ENCODE results near the gene CTNS.
A peak's percentile ranks its signal among the peaks of the same experiment; 100 is the strongest.

The CTNS gene

DNA sequence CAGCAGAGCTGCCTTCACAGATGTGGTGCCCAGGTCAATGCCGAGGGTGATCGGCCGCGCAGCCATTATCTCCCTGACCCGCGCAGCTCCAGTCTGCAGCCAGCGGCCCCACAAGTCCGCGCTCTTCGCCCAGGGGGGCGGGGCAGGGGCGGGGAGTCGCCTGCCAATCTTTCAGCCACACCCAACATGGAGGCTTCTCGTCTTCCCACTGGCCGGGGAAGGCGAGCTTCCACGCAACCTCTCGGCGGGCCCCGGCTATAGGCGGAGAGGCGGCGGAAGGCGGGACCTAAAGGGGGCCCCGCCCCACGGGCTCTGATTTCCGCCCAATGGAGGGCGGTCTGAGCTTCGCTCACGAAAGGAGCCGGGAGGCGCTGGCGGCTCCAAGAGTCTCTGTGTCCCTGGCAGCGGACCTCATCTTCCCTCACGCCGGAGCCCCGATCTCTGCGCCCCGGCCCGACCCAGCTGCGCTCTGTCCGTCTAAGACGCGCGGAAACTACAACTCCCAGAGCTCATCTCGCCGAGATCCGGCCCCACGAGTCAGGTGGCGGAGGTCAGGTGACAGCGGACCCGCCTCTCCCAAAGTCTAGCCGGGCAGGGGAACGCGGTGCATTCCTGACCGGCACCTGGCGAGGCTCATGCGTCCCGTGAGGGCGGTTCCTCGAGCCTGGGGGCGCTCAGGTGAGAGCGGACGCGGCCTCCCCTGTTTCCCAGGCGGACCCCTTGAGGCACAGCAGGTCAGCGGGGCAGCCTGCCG is at the start of gene CTNS, which contains the start of gene SHPK (continued):
- TF ChIP-seq, protein P1, sequence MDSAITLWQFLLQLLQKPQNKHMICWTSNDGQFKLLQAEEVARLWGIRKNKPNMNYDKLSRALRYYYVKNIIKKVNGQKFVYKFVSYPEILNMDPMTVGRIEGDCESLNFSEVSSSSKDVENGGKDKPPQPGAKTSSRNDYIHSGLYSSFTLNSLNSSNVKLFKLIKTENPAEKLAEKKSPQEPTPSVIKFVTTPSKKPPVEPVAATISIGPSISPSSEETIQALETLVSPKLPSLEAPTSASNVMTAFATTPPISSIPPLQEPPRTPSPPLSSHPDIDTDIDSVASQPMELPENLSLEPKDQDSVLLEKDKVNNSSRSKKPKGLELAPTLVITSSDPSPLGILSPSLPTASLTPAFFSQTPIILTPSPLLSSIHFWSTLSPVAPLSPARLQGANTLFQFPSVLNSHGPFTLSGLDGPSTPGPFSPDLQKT (IDR thresholded peaks at IDR 0.05; ENCODE audit: borderline replicate concordance, low read depth, low read length): peak; percentile 81; the same call in 1 of the 2 replicates
- TF ChIP-seq ZNF624 (tag by site-specific recombination; IDR thresholded peaks at IDR 0.05) (no peak), ZBTB20 (tag by site-specific recombination; IDR thresholded peaks at IDR 0.05) (peak; percentile 71; the same call in 1 of the 2 replicates), ZEB2 (tag by site-specific recombination; IDR thresholded peaks at IDR 0.05) (0 out of 2 replicates have a peak, but pooled peaks have one; percentile 38), SP2 (tag by site-specific recombination; IDR thresholded peaks at IDR 0.05) (peak; percentile 99), ZNF48 (tag by site-specific recombination; IDR thresholded peaks at IDR 0.05) (no peak), ZFP37 (tag by site-specific recombination; IDR thresholded peaks at IDR 0.05) (no peak), ZNF239 (tag by site-specific recombination; IDR thresholded peaks at IDR 0.05) (no peak), ZNF175 (tag by site-specific recombination; IDR thresholded peaks at IDR 0.05) (no peak), ZFP3 (tag by site-specific recombination; IDR thresholded peaks at IDR 0.05; ENCODE audit: low read depth) (no peak), ZNF266 (tag by site-specific recombination; IDR thresholded peaks at IDR 0.05; ENCODE audit: low read depth) (no peak), MYNN (tag by site-specific recombination; IDR thresholded peaks at IDR 0.05; ENCODE audit: borderline replicate concordance) (no peak), HOXD13 (CRISPR knock-in tag; IDR thresholded peaks at IDR 0.05; ENCODE audit: borderline replicate concordance) (no peak), ZNF529 (tag by site-specific recombination; IDR thresholded peaks at IDR 0.05; ENCODE audit: insufficient replicate concordance) (no peak), IKZF3 (tag by site-specific recombination; IDR thresholded peaks at IDR 0.05) (0 out of 2 replicates have a peak, but pooled peaks have one; percentile 28), ZNF121 (tag by site-specific recombination; IDR thresholded peaks at IDR 0.05) (no peak), TRIM28 (IDR thresholded peaks at IDR 0.05; ENCODE audit: borderline replicate concordance, low read length) (no peak), ZNF335 (tag by site-specific recombination; conservative IDR thresholded peaks at IDR 0.05) (peak; percentile 93), ZNF366 (tag by site-specific recombination; conservative IDR thresholded peaks at IDR 0.05) (no peak), SETDB1 (IDR thresholded peaks at IDR 0.05; ENCODE audit: insufficient read length, low read length) (no peak), ZNF16 (tag by site-specific recombination; IDR thresholded peaks at IDR 0.05; ENCODE audit: low read depth) (no peak), ZNF521 (tag by site-specific recombination; IDR thresholded peaks at IDR 0.05) (no peak), ZNF274 (IDR thresholded peaks at IDR 0.05; ENCODE audit: low read length) (no peak), ZNF274 (tag by site-specific recombination; IDR thresholded peaks at IDR 0.05; ENCODE audit: borderline replicate concordance) (no peak), ZNF174 (tag by site-specific recombination; IDR thresholded peaks at IDR 0.05) (no peak), ZNF658 (tag by site-specific recombination; IDR thresholded peaks at IDR 0.05) (no peak)
- TF ChIP-seq, protein P2, sequence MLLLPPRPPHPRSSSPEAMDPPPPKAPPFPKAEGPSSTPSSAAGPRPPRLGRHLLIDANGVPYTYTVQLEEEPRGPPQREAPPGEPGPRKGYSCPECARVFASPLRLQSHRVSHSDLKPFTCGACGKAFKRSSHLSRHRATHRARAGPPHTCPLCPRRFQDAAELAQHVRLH (tag by site-specific recombination; IDR thresholded peaks at IDR 0.05): no peak
- TF ChIP-seq, protein P3, sequence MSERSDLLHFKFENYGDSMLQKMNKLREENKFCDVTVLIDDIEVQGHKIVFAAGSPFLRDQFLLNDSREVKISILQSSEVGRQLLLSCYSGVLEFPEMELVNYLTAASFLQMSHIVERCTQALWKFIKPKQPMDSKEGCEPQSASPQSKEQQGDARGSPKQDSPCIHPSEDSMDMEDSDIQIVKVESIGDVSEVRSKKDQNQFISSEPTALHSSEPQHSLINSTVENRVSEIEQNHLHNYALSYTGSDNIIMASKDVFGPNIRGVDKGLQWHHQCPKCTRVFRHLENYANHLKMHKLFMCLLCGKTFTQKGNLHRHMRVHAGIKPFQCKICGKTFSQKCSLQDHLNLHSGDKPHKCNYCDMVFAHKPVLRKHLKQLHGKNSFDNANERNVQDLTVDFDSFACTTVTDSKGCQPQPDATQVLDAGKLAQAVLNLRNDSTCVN (tag by site-specific recombination; optimal IDR thresholded peaks at IDR 0.05): peak; percentile 81
- TF ChIP-seq, protein P4, sequence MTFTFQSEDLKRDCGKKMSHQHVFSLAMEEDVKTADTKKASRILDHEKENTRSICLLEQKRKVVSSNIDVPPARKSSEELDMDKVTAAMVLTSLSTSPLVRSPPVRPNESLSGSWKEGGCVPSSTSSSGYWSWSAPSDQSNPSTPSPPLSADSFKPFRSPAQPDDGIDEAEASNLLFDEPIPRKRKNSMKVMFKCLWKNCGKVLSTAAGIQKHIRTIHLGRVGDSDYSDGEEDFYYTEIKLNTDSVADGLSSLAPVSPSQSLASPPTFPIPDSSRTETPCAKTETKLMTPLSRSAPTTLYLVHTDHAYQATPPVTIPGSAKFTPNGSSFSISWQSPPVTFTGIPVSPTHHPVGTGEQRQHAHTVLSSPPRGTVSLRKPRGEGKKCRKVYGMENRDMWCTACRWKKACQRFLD (tag by site-specific recombination; IDR thresholded peaks at IDR 0.05): peak; percentile 84
- TF ChIP-seq, protein P5, sequence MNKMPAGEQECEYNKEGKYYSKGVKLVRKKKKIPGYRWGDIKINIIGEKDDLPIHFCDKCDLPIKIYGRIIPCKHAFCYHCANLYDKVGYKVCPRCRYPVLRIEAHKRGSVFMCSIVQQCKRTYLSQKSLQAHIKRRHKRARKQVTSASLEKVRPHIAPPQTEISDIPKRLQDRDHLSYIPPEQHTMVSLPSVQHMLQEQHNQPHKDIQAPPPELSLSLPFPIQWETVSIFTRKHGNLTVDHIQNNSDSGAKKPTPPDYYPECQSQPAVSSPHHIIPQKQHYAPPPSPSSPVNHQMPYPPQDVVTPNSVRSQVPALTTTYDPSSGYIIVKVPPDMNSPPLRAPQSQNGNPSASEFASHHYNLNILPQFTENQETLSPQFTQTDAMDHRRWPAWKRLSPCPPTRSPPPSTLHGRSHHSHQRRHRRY (tag by site-specific recombination; IDR thresholded peaks at IDR 0.05): no peak
- TF ChIP-seq, protein P6, sequence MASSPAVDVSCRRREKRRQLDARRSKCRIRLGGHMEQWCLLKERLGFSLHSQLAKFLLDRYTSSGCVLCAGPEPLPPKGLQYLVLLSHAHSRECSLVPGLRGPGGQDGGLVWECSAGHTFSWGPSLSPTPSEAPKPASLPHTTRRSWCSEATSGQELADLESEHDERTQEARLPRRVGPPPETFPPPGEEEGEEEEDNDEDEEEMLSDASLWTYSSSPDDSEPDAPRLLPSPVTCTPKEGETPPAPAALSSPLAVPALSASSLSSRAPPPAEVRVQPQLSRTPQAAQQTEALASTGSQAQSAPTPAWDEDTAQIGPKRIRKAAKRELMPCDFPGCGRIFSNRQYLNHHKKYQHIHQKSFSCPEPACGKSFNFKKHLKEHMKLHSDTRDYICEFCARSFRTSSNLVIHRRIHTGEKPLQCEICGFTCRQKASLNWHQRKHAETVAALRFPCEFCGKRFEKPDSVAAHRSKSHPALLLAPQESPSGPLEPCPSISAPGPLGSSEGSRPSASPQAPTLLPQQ (tag by site-specific recombination; IDR thresholded peaks at IDR 0.05): peak; percentile 50
- TF ChIP-seq, protein P7, sequence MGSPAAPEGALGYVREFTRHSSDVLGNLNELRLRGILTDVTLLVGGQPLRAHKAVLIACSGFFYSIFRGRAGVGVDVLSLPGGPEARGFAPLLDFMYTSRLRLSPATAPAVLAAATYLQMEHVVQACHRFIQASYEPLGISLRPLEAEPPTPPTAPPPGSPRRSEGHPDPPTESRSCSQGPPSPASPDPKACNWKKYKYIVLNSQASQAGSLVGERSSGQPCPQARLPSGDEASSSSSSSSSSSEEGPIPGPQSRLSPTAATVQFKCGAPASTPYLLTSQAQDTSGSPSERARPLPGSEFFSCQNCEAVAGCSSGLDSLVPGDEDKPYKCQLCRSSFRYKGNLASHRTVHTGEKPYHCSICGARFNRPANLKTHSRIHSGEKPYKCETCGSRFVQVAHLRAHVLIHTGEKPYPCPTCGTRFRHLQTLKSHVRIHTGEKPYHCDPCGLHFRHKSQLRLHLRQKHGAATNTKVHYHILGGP (tag by site-specific recombination; IDR thresholded peaks at IDR 0.05): no peak

Measured in HEK293 (cell line).